ENCODE results near the gene SBF1. TPM values are rescaled to one million over a fixed set of nuclear protein-coding genes. Genes with fewer than 3 reads are reported as not detected.

Gene SBF1
- total RNA-seq, 2 donors from 2014 or later = 89.9 to 90.1 TPM

DNA sequence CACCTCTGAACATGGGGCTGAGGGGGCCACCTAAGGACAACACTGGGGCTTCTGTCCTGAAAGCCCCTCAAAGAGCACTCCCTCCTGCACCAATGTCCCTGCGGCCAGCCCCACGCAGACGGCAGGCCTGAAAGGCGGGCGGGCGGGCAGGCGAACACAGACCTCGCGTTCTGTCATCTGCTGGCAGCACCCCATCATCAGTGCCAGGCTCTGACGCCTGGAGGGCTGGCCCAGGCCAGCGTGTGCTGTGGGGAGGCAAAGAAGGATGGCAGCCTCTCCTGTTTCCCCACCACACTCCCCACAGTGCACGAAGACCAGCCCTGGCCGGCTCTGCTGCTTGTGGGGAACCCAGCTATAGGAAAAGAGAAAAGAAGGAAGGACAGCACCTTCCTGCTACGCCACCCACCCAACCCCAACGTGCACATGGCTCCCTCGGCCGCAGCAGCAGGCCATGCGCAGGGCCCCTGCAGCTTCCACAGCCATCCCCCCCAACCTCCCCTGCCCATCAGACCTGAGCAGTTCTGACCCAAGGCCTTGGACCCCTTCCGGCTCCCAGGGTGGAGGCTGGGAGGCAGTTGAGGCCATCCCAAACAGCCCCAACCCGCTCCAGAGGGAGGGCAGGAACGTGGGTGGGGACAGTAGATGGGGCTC is 3.5 kb downstream of the SBF1 start:
- Histone ChIP-seq H3K27me3 (ENCODE audit: control insufficient read depth, insufficient read depth, low read length, poor library complexity, severe bottlenecking) (no peaks in the 10 kb centered on the region), H3K4me1 (ENCODE audit: control insufficient read depth, insufficient read depth, low read length) (peaks cover 14% of the 10 kb centered on the region), H3K36me3 (ENCODE audit: control insufficient read depth, insufficient read depth, low read length) (peaks cover 8% of the 10 kb centered on the region), H3K4me3 (ENCODE audit: low read length) (no peak overlapping the region), H3K9me3 (ENCODE audit: control insufficient read depth, low read length) (no peaks in the 10 kb centered on the region), H3K27ac (ENCODE audit: low read depth, low read length) (no peak overlapping the region), H3K9ac (ENCODE audit: extremely low read depth, low read length, poor library complexity, severe bottlenecking) (no peak overlapping the region)
- no peaks in the 10 kb centered on the region for H3K9me3 Mint-ChIP-seq
- no peak overlapping the region for H3K4me3 Mint-ChIP-seq
- no peak overlapping the region for H3K27ac Mint-ChIP-seq
- peaks cover 4% of the 10 kb centered on the region for H3K27me3 Mint-ChIP-seq (ENCODE audit: insufficient read depth)
- DNase-seq = no peak
- WGBS, 2 experiments (ENCODE audit: insufficient coverage in 1 of 2, insufficient read length in 1 of 2) = 90 to 92% methylated on average over 10 to 18 of the region's 21 CpGs
- no peak for TF ChIP-seq CTCF (conservative IDR thresholded peaks at IDR 0.05)
- H3K36me3 Mint-ChIP-seq (ENCODE audit: low read depth) = peaks cover 12% of the 10 kb centered on the region
- peaks cover 25% of the 10 kb centered on the region for H3K4me1 Mint-ChIP-seq

GRCh38 chr22:50470491-50470890 is 4.3 kb downstream of the SBF1 start:
- Mint-ChIP-seq H3K4me3 (no peak overlapping the region), H3K4me1 (peaks cover 24% of the 10 kb centered on the region), H3K36me3 (ENCODE audit: low read depth) (peaks cover 18% of the 10 kb centered on the region), H3K27me3 (ENCODE audit: insufficient read depth) (peaks cover under 1% of the 10 kb centered on the region), H3K9me3 (no peaks in the 10 kb centered on the region), H3K27ac (peak overlapping the region; percentile 30)
- Histone ChIP-seq H3K27ac (ENCODE audit: low read depth, low read length) (no peak overlapping the region), H3K9me3 (ENCODE audit: control insufficient read depth, low read length) (no peaks in the 10 kb centered on the region), H3K9ac (ENCODE audit: extremely low read depth, low read length, poor library complexity, severe bottlenecking) (no peak overlapping the region), H3K4me1 (ENCODE audit: control insufficient read depth, insufficient read depth, low read length) (peaks cover 14% of the 10 kb centered on the region), H3K27me3 (ENCODE audit: control insufficient read depth, insufficient read depth, low read length, poor library complexity, severe bottlenecking) (no peaks in the 10 kb centered on the region), H3K36me3 (ENCODE audit: control insufficient read depth, insufficient read depth, low read length) (peaks cover 13% of the 10 kb centered on the region), H3K4me3 (ENCODE audit: low read length) (no peak overlapping the region)
- DNase-seq = no peak
- no peak for TF ChIP-seq CTCF (conservative IDR thresholded peaks at IDR 0.05)
- 88 to 92% methylated on average over 4 to 6 of the region's 6 CpGs for WGBS, 2 experiments (ENCODE audit: insufficient coverage in 1 of 2, insufficient read length in 1 of 2)

- Mint-ChIP-seq H3K4me3 (no peak overlapping the region), H3K36me3 (ENCODE audit: low read depth) (peaks cover 18% of the 10 kb centered on the region), H3K27me3 (ENCODE audit: insufficient read depth) (no peaks in the 10 kb centered on the region), H3K27ac (no peak overlapping the region), H3K9me3 (no peaks in the 10 kb centered on the region), H3K4me1 (peaks cover 23% of the 10 kb centered on the region)
- WGBS, 2 experiments (ENCODE audit: insufficient coverage in 1 of 2, insufficient read length in 1 of 2) = 60 to 77% methylated on average over 5 to 22 of the region's 25 CpGs
- DNase-seq = peak; percentile 87
- no peak overlapping the region for H3K4me3 ChIP-seq (ENCODE audit: low read length)
- H3K9me3 ChIP-seq (ENCODE audit: control insufficient read depth, low read length) = no peaks in the 10 kb centered on the region
- no peak overlapping the region for H3K9ac ChIP-seq (ENCODE audit: extremely low read depth, low read length, poor library complexity, severe bottlenecking)
- H3K36me3 ChIP-seq (ENCODE audit: control insufficient read depth, insufficient read depth, low read length) = peaks cover 17% of the 10 kb centered on the region
- H3K27ac ChIP-seq (ENCODE audit: low read depth, low read length) = no peak overlapping the region
- TF ChIP-seq CTCF (conservative IDR thresholded peaks at IDR 0.05) = no peak
- no peaks in the 10 kb centered on the region for H3K27me3 ChIP-seq (ENCODE audit: control insufficient read depth, insufficient read depth, low read length, poor library complexity, severe bottlenecking)
- peaks cover 14% of the 10 kb centered on the region for H3K4me1 ChIP-seq (ENCODE audit: control insufficient read depth, insufficient read depth, low read length)
These were observed 5.2 kb downstream of the SBF1 start for GRCh38 chr22:50469377-50470305.
